Common myeloid progenitor, CD34-positive (primary cell): ENCODE data around the gene PXN.
A peak's percentile ranks its signal among the peaks of the same experiment; 100 is the strongest.

Source experiments
- CTCF ChIA-PET: fragments of 350-600 bp; sonication (Branson Sonifier 250); formaldehyde crosslinking; loops from one replicate; lab custom pipeline; 2021; ENCODE audit warnings: antibody characterized with exemption; lab: Charles Lee
- POLR2A ChIA-PET: fragments of 350-600 bp; sonication (Branson Sonifier 250); formaldehyde crosslinking; loops from one replicate; lab custom pipeline; 2021; ENCODE audit warnings: antibody characterized with exemption; lab: Charles Lee
- DNase-seq, 3 donors: peaks; one replicate each; pipeline versions ENCODE4 v3.0.0 to v3.0.0-alpha.2; 2013
- H3K27ac ChIP-seq, 2 experiments: 1 replicate in 1 of 2; 2 replicates in 1 of 2; pipeline ENCODE4 v1.7.0; 2013; ENCODE audit warnings: inconsistent platforms in 2 of 2, low read length in 2 of 2, mild to moderate bottlenecking in 2 of 2, low read depth in 1 of 2, moderate library complexity in 1 of 2; ENCODE audit not compliant: severe bottlenecking in 2 of 2, insufficient read depth in 1 of 2, poor library complexity in 1 of 2
- H3K27me3 ChIP-seq, 5 experiments: replicated peaks in 2 of 5; 1 replicate in 3 of 5; 2 replicates in 2 of 5; pipeline versions ENCODE4 v1.6.1 to v1.7.0; 2013; ENCODE audit warnings: low read length in 4 of 5, mild to moderate bottlenecking in 2 of 5, moderate library complexity in 2 of 5, inconsistent platforms in 1 of 5; ENCODE audit not compliant: insufficient read depth in 5 of 5, control insufficient read depth in 4 of 5
- H3K36me3 ChIP-seq, 4 experiments: 1 replicate in 2 of 4; 2 replicates in 2 of 4; pipeline versions ENCODE4 v1.6.1 to v1.7.0; 2013; ENCODE audit warnings: low read length in 3 of 4, control low read depth in 1 of 4, mild to moderate bottlenecking in 1 of 4; ENCODE audit not compliant: control insufficient read depth in 4 of 4, insufficient read depth in 4 of 4
- H3K4me1 ChIP-seq, 4 experiments: 1 replicate in 3 of 4; 2 replicates in 1 of 4; pipeline versions ENCODE4 v1.6.1 to v1.7.1; 2013; ENCODE audit warnings: low read length in 3 of 4, mild to moderate bottlenecking in 3 of 4, control low read depth in 1 of 4, inconsistent platforms in 1 of 4, moderate library complexity in 1 of 4; ENCODE audit not compliant: control insufficient read depth in 4 of 4, insufficient read depth in 4 of 4; ENCODE audit errors: control extremely low read depth in 1 of 4
- H3K4me3 ChIP-seq, 7 experiments: 1 replicate in 4 of 7; 2 replicates in 3 of 7; pipeline versions ENCODE4 v1.5.1 to v1.7.0; 2013; ENCODE audit warnings: mild to moderate bottlenecking in 7 of 7, low read length in 6 of 7, moderate library complexity in 6 of 7, inconsistent platforms in 2 of 7, low read depth in 2 of 7, control low read depth in 1 of 7; ENCODE audit not compliant: insufficient read depth in 4 of 7, control insufficient read depth in 1 of 7; ENCODE audit errors: extremely low read depth in 1 of 7
- H3K9me3 ChIP-seq, 5 experiments: 1 replicate in 4 of 5; 2 replicates in 1 of 5; pipeline versions ENCODE4 v1.6.1 to v1.7.1; 2013; ENCODE audit warnings: low read length in 4 of 5, mild to moderate bottlenecking in 2 of 5, inconsistent platforms in 1 of 5, low read depth in 1 of 5, moderate library complexity in 1 of 5; ENCODE audit not compliant: control insufficient read depth in 4 of 5, insufficient read depth in 2 of 5; ENCODE audit errors: control extremely low read depth in 1 of 5
- WGBS: methylation state at CpG from one replicate; pipeline ENCODE4 v1.1.5; 2013; ENCODE audit not compliant: insufficient coverage; 5-methylcytosine and 5-hydroxymethylcytosine counted together

Gene PXN

DNA sequence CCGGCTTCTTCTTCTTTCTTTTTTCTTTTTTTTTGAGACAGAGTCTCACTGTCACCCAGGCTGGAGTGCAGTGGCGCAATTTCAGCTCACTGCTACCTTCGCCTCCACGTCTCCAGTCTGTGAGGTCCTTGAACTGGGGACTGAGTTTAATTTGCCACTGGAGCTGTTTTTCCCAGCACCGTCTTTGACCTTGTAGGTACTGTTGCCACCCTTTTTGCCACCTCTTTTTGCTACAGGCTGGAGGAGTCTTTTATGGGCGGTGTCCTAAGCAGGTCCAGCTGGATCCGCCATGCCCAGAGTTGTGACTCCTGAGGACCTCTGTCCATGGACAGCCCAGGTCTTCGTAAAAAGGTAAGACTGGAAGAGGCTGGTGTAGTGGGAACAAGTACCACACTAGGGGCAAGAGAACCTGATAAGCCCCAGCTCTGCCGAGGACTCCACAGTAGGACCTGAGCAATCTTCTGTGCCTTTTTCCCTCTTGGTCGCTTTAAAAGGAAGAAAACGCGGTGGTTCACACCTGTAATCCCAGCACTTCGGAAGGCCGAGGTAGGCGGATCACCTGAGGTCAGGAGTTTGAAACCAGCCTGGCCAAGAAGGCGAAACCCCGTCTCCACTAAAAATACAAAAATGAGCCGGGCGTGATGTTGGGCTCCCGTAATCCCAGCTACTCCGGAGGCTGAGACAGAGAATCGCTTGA lies 25.2 kb upstream of the PXN start:
- Histone ChIP-seq H3K27me3 (no peaks in the 10 kb centered on the region), H3K4me1 (peaks cover 3 to 26% (median 16%) of the 10 kb centered on the region in 4 experiments), H3K36me3 (no peaks in the 10 kb centered on the region), H3K4me3 (peak overlapping the region in 6 of 7 experiments; percentile 1 to 90 (median 60)), H3K9me3 (no peaks in the 10 kb centered on the region), H3K27ac (no peak overlapping the region)
- POLR2A ChIA-PET: interaction anchor here (0.6 to 4.0 kb wide), 20 partner anchors 11 to 286 kb away, joined by 3 to 113 read pairs (median 8); partner anchors contain the start of genes GCN1, PXN, RAB35 and RPLP0
- DNase-seq: peak in 2 of 3 donors; percentile 22 to 48
- WGBS: 27% methylated on average over 19 of the region's 22 CpGs
- CTCF ChIA-PET: interaction anchor here (0.7 to 5.3 kb wide), 11 partner anchors 16 to 92 kb away, joined by 3 to 64 read pairs (median 3); partner anchors contain the start of gene RPLP0

DNA sequence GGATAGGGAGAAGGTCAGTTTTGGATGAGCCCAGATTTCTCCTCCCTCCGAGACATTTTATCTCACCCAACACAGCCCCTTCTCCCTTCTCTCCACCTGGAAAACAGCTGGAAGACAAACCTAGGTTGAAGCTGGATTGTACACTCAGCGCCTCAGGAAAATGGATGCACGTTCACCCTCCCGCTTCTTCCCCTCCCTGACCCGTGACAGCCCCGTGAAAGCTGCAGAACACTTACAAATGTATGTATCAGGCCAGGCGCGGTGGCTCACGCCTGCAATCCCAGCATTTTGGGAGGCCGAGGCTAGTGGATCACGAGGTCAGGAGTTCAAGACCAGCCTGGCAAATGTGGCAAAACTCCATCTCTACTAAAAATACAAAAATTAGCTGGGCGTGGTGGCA lies 22.0 kb upstream of the PXN start:
- peaks cover 0 to 18% (median 13%) of the 10 kb centered on the region in 4 experiments for H3K4me1 ChIP-seq
- H3K9me3 ChIP-seq: no peaks in the 10 kb centered on the region
- ChIA-PET CTCF (interaction anchor here (0.6 to 3.0 kb wide), 8 partner anchors 20 to 61 kb away, joined by 3 to 15 read pairs (median 4); no protein-coding TSS in a partner anchor), POLR2A (no interaction called here)
- H3K27me3 ChIP-seq: no peaks in the 10 kb centered on the region
- no peak overlapping the region for H3K27ac ChIP-seq
- H3K4me3 ChIP-seq: no peak overlapping the region
- 85% methylated on average over 7 of the region's 12 CpGs for WGBS
- no peaks in the 10 kb centered on the region for H3K36me3 ChIP-seq
- no peak for DNase-seq

DNA sequence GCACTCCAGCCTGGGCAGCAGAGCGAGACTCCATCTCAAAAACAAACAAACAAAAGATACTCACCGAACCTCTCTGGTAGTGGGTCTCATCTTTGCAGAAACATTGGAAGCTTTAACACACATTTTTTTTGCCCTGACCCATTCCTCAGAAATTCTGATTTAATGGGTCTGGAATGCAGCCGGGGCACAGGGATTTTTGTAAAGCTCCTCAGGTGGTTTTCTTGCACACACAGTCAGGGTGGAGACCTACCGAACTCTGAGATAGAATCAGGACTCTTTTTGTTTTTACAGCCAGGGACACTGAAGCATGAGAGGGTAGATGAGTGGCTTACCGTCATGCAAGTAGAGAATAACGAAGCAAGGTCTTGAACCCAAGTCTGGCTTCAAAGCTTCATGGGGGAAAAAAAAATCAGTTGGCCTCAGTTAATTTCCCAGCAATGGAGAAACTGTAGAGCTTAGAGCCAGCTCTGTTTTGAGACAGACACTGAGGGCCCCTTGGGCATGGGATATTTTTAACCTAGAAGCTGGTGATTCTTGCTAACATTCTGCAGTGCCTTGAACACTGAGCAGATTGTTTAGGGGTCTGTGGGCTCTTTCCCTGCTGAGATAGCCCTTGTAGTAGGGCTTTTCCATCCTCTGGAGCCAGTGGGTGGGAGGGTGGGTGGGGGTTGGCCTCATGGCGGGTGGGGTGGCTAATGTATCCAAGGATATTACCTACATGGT lies 21.4 kb upstream of the PXN start:
- Histone ChIP-seq H3K36me3 (no peaks in the 10 kb centered on the region), H3K27ac (no peak overlapping the region), H3K27me3 (no peaks in the 10 kb centered on the region), H3K9me3 (no peaks in the 10 kb centered on the region), H3K4me3 (no peak overlapping the region), H3K4me1 (peaks cover 0 to 12% (median 9%) of the 10 kb centered on the region in 4 experiments)
- CTCF ChIA-PET: interaction anchor here (0.6 to 3.0 kb wide), 5 partner anchors 47 to 60 kb away, joined by 3 to 15 read pairs (median 8); no protein-coding TSS in a partner anchor
- POLR2A ChIA-PET: interaction anchor here (1.0 kb wide), 1 partner anchor 55 kb away, joined by 3 read pairs; no protein-coding TSS in a partner anchor
- no peak for DNase-seq
- WGBS: 98% methylated on average over 5 of the region's 7 CpGs

DNA sequence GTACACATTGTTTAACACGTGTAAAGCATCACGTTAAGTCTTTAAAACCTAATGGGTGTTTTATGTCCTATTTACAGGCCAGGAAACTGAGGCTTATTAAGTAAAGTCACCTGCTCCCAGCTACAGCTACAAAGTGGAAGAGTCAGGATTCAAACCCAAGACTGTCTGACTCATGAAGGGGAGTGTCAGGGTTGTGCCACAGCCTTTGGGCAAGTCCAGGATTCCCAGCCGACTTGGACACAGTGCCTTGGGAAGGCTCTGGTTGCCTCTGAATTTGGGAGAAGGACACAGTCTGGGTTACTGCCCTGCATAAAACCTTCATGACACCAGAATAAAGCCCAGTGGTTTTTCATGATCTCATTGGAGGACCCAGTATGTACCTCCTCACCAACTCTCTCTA lies 18.9 kb upstream of the PXN start:
- DNase-seq: no peak
- Histone ChIP-seq H3K4me1 (no peaks in the 10 kb centered on the region), H3K27ac (no peak overlapping the region), H3K4me3 (no peak overlapping the region), H3K27me3 (no peaks in the 10 kb centered on the region), H3K36me3 (no peaks in the 10 kb centered on the region), H3K9me3 (no peaks in the 10 kb centered on the region)
- ChIA-PET CTCF (interaction anchor here (0.7 to 2.5 kb wide), 3 partner anchors 16 to 56 kb away, joined by 3 to 7 read pairs (median 4); partner anchors contain the start of gene SIRT4), POLR2A (no interaction called here)
- WGBS: no CpG with 5 or more reads among the region's 3 CpGs

DNA sequence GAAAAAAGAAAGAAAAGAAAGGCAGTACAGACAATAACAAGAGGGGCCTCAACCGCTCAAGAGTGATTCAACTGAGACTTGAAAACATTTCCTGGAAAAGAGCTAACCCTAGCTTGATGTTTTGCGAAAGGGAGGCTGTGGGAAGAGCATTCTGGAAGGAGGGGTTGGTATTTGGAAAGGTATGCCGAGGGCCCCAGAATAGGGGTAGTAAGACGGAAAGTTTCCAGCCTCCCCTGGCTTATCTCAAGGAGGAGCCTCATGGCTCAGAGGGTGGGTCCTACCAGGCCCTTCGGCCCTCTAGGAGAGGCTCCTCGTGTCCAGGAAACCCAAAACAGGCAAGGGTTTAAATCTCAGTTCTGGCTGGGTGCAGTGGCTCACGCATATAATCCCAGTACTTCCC lies 17.8 kb upstream of the PXN start:
- Histone ChIP-seq H3K27me3 (no peaks in the 10 kb centered on the region), H3K36me3 (no peaks in the 10 kb centered on the region), H3K4me3 (no peak overlapping the region), H3K27ac (no peak overlapping the region), H3K4me1 (no peaks in the 10 kb centered on the region), H3K9me3 (no peaks in the 10 kb centered on the region)
- no peak for DNase-seq
- CTCF ChIA-PET: interaction anchor here (2.5 kb wide), 1 partner anchor 55 kb away, joined by 7 read pairs; no protein-coding TSS in a partner anchor
- 92% methylated on average over 5 of the region's 7 CpGs for WGBS
- POLR2A ChIA-PET: no interaction called here

DNA sequence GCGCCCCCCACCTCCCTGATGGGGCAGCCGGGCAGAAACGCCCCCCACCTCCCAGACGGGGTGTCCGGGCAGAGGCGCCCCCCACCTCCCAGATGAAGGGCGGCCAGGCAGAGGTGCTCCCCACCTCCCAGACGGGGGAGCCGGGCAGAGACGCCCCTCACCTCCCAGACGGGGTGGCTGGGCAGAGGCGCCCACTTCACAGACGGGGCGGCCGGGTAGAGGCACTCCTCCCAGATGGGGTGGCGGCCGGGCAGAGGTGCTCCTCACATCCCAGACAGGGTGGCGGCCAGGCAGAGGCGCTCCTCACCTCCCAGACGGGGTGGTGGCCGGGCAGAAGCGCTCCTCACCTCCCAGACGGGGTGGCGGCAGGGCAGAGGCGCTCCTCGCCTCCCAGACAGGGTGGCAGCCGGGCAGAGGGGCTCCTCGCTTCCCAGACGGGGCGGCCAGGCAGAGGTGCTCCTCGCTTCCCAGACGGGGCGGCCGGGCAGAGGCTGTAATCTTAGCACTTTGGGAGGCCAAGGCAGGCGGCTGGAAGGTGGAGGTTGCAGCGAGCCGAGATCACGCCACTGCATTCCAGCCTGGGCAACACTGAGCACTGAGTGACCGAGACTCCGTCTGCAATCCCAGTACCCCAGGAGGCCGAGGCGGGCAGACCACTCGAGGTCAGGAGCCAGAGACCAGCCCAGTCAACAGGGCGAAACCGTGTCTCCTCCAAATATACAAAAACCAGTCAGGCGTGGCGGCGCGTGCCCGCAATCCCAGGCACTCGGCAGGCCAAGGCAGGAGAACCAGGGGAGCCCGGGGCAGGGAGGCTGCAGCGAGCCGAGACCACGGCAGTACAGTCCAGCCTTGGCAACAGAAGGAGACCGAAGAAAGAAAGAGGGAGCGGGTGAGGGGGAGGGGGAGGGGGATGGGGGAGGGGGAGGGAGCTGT lies 12.9 kb upstream of the PXN start:
- Histone ChIP-seq H3K27me3 (no peaks in the 10 kb centered on the region), H3K9me3 (no peaks in the 10 kb centered on the region), H3K27ac (no peak overlapping the region), H3K4me3 (no peak overlapping the region), H3K36me3 (no peaks in the 10 kb centered on the region), H3K4me1 (no peaks in the 10 kb centered on the region)
- POLR2A ChIA-PET: no interaction called here
- CTCF ChIA-PET: no interaction called here
- DNase-seq: no peak
- 96% methylated on average over 45 of the region's 57 CpGs for WGBS
